ENCODE results near the gene RB1. TPM values are rescaled to one million over a fixed set of nuclear protein-coding genes. Genes with fewer than 3 reads are reported as not detected.

Gene RB1
- total and polyA plus RNA-seq, 9 of the 15 experiments (the other 6 are each of a cell fraction or from before 2014, with no cell fraction given): 5.0 to 23.8 (median 17.9) TPM

DNA sequence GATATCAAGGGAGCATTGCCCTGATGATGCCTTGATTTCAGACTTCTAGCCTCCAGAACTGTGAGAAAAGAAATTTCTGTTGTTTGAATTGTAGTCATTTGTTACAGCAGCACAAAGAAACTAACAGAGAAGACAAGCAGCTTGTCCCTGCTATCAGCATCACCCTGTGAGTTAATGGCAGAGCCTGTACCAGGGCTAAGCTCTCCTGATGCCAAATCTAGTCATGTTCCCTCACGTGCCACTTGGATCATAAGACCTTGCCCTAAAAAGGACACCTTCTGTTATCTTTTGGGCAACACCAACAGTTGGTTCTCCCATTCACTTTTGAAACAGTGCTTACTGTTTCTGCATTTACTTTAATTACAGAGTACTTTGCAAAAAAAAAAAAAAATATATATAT is 214.5 kb downstream of the RB1 start:
- H3K9me1 ChIP-seq (ENCODE audit: control insufficient read depth, insufficient read depth, low read length): no peaks in the 10 kb centered on the region
- ChIA-PET CTCF (ENCODE audit: low intra/inter-chr PET ratio) (no interaction called here), POLR2A (no interaction called here)
- no peak overlapping the region for H3K9ac ChIP-seq (ENCODE audit: insufficient read depth in 1 of 2, low read depth in 2 of 2, low read length in 2 of 2)
- no peaks in the 10 kb centered on the region for H4K20me1 ChIP-seq (replicated peaks; ENCODE audit: control insufficient read depth, insufficient read depth, low read length)
- H3K27me3 ChIP-seq (ENCODE audit: control insufficient read depth in 2 of 2, insufficient read depth in 2 of 2, low read length in 2 of 2): no peaks in the 10 kb centered on the region
- no peak for FAIRE-seq
- H3K4me3 ChIP-seq: no peak overlapping the region
- H3K79me2 ChIP-seq (ENCODE audit: control insufficient read depth, insufficient read depth, low read length): no peaks in the 10 kb centered on the region
- no peak overlapping the region for H3K27ac ChIP-seq (ENCODE audit: extremely low read depth, low read depth, low read length)
- no peak overlapping the region for H3K4me2 ChIP-seq (ENCODE audit: insufficient read depth, low read length)
- no peaks in the 10 kb centered on the region for H3K4me1 ChIP-seq (replicated peaks in 1 of 2; ENCODE audit: control insufficient read depth in 2 of 2, insufficient read depth in 2 of 2, low read length in 2 of 2)
- no TSS peak for BruUV-seq (replicated peaks)
- 17% methylated on average over 1 of the region's 1 CpG for WGBS (ENCODE audit: insufficient coverage, low coverage, missing lambda C conversion rate)
- no peak for DNase-seq (ENCODE audit: extremely low read depth in 1 of 4, low spot score in 3 of 4)
- TF ChIP-seq TARDBP (IDR thresholded peaks at IDR 0.05) (no peak), GATAD2A (IDR thresholded peaks at IDR 0.05) (no peak), CXXC5 (CRISPR knock-in tag; IDR thresholded peaks at IDR 0.05) (no peak)
- TF ChIP-seq, protein P1, sequence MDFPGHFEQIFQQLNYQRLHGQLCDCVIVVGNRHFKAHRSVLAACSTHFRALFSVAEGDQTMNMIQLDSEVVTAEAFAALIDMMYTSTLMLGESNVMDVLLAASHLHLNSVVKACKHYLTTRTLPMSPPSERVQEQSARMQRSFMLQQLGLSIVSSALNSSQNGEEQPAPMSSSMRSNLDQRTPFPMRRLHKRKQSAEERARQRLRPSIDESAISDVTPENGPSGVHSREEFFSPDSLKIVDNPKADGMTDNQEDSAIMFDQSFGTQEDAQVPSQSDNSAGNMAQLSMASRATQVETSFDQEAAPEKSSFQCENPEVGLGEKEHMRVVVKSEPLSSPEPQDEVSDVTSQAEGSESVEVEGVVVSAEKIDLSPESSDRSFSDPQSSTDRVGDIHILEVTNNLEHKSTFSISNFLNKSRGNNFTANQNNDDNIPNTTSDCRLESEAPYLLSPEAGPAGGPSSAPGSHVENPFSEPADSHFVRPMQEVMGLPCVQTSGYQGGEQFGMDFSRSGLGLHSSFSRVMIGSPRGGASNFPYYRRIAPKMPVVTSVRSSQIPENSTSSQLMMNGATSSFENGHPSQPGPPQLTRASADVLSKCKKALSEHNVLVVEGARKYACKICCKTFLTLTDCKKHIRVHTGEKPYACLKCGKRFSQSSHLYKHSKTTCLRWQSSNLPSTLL (IDR thresholded peaks at IDR 0.05): no peak
- TF ChIP-seq, protein P2, sequence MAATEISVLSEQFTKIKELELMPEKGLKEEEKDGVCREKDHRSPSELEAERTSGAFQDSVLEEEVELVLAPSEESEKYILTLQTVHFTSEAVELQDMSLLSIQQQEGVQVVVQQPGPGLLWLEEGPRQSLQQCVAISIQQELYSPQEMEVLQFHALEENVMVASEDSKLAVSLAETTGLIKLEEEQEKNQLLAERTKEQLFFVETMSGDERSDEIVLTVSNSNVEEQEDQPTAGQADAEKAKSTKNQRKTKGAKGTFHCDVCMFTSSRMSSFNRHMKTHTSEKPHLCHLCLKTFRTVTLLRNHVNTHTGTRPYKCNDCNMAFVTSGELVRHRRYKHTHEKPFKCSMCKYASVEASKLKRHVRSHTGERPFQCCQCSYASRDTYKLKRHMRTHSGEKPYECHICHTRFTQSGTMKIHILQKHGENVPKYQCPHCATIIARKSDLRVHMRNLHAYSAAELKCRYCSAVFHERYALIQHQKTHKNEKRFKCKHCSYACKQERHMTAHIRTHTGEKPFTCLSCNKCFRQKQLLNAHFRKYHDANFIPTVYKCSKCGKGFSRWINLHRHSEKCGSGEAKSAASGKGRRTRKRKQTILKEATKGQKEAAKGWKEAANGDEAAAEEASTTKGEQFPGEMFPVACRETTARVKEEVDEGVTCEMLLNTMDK (IDR thresholded peaks at IDR 0.05; ENCODE audit: borderline replicate concordance, insufficient read depth, low read depth, low read length, poor library complexity, severe bottlenecking): no peak
- no peaks in the 10 kb centered on the region for H3K9me3 ChIP-seq (replicated peaks; ENCODE audit: control insufficient read depth, insufficient read depth, low read depth, low read length)
- no peak overlapping the region for H2AFZ ChIP-seq (ENCODE audit: low read depth, low read length)
- no peak for ATAC-seq
- no peaks in the 10 kb centered on the region for H3K36me3 ChIP-seq (ENCODE audit: control insufficient read depth, insufficient read depth, low read length)
- in situ Hi-C loops (cut with MboI) (no loop called here), intact Hi-C loops (cut with micrococcal nuclease) (no loop called here)

All from K562 (cell line).